Vagina (tissue), 2 donors: ENCODE measurements around the gene CPAMD8. TPM values are rescaled to one million over a fixed set of nuclear protein-coding genes. Genes with fewer than 3 reads are reported as not detected.
"Not testable (repeated sequence)": the region's sequence is repeated elsewhere in the genome, so short reads cannot be mapped to it uniquely, and the experiment has no call there.

Experiments used
- DNase-seq, 2 donors: peaks; one replicate each; pipeline ENCODE4 v3.0.0-alpha.2; 2017; ENCODE audit errors: extremely low spot score in 2 of 2
- H3K27ac ChIP-seq: fragments of 200-600 bp; sonication (generic); one replicate; pipeline ENCODE4 v1.5.1; 2019
- H3K27me3 ChIP-seq: fragments of 200-600 bp; sonication (generic); one replicate; pipeline ENCODE4 v1.5.1; 2019
- H3K36me3 ChIP-seq, 2 donors: fragments of 200-600 bp; sonication (generic); one replicate each; pipeline ENCODE4 v1.5.1; 2017 to 2019
- H3K4me1 ChIP-seq: fragments of 200-600 bp; sonication (generic); one replicate; pipeline ENCODE4 v1.5.1; 2019
- H3K4me3 ChIP-seq, 2 donors: fragments of 200-600 bp; sonication (generic); 1 replicate in 1 of 2; 2 replicates in 1 of 2; pipeline ENCODE4 v1.5.1; 2016 to 2019
- H3K9me3 ChIP-seq: fragments of 200-600 bp; sonication (generic); one replicate; pipeline ENCODE4 v1.5.1; 2019
- CTCF ChIP-seq, 3 experiments: fragments of 450-650 bp in 2 of 3; fragments of 200-600 bp in 1 of 3; sonication (generic) in 1 of 3; IDR thresholded peaks; one replicate each; pipeline ENCODE4 v1.5.1; 2017 to 2019; ENCODE audit warnings: antibody characterized with exemption in 3 of 3, mild to moderate bottlenecking in 2 of 3, moderate library complexity in 2 of 3
- POLR2A ChIP-seq, 2 donors: fragments of 450-650 bp; IDR thresholded peaks; one replicate each; pipeline ENCODE4 v1.6.1; 2017; ENCODE audit warnings: antibody characterized with exemption in 2 of 2, mild to moderate bottlenecking in 2 of 2, moderate library complexity in 2 of 2
- POLR2AphosphoS5 ChIP-seq, 2 donors: sonication (generic); formaldehyde crosslinking; IDR thresholded peaks; one replicate each; pipeline ENCODE4 v1.9.0; 2017; ENCODE audit warnings: antibody characterized with exemption in 2 of 2, mild to moderate bottlenecking in 2 of 2, low read depth in 1 of 2; ENCODE audit not compliant: insufficient read depth in 1 of 2
- intact Hi-C: fragments of 100-400 bp; cut with DNase I; formaldehyde crosslinking; loops from one replicate; pipeline ENCODE4 v1.15.1; 2023
- total RNA-seq: library from RNA; depleted of rRNA; stranded (reverse); fragments of >200 nt; gene quantifications from one replicate; pipeline ENCODE4 v1.2.3, GENCODE V29; 2016

The CPAMD8 gene
- total RNA-seq, 1 donor from 2014 or later = 16.0 TPM

- no peak overlapping the region for H3K27ac ChIP-seq
- no peaks in the 10 kb centered on the region for H3K9me3 ChIP-seq
- no peak for TF ChIP-seq POLR2A (IDR thresholded peaks at IDR 0.05)
- TF ChIP-seq POLR2AphosphoS5 (IDR thresholded peaks at IDR 0.05; ENCODE audit: insufficient read depth in 1 of 2, low read depth in 1 of 2) = no peak
- TF ChIP-seq CTCF (IDR thresholded peaks at IDR 0.05) = no peak
- H3K36me3 ChIP-seq = no peaks in the 10 kb centered on the region
- no peaks in the 10 kb centered on the region for H3K27me3 ChIP-seq
- DNase-seq = no peak
- intact Hi-C loops = no loop called here
- H3K4me1 ChIP-seq = no peaks in the 10 kb centered on the region
- H3K4me3 ChIP-seq = no peak overlapping the region
These were observed 37.9 kb downstream of the CPAMD8 start for GRCh38 chr19:16988661-16989060.

GRCh38 chr19:16985403-16985802, 41.2 kb downstream of the CPAMD8 start:
- no peaks in the 10 kb centered on the region for H3K9me3 ChIP-seq
- H3K4me1 ChIP-seq = no peaks in the 10 kb centered on the region
- intact Hi-C loops = no loop called here
- TF ChIP-seq CTCF (IDR thresholded peaks at IDR 0.05) = no peak
- TF ChIP-seq POLR2A (IDR thresholded peaks at IDR 0.05) = no peak
- TF ChIP-seq POLR2AphosphoS5 (IDR thresholded peaks at IDR 0.05; ENCODE audit: insufficient read depth in 1 of 2, low read depth in 1 of 2) = no peak
- no peak overlapping the region for H3K27ac ChIP-seq
- no peak overlapping the region for H3K4me3 ChIP-seq
- no peaks in the 10 kb centered on the region for H3K36me3 ChIP-seq
- no peaks in the 10 kb centered on the region for H3K27me3 ChIP-seq
- DNase-seq = no peak

GRCh38 chr19:16982586-16982985, 44.0 kb downstream of the CPAMD8 start:
- H3K27ac ChIP-seq, H3K36me3 ChIP-seq, intact Hi-C loops, H3K27me3 ChIP-seq, H3K4me3 ChIP-seq, H3K4me1 ChIP-seq, H3K9me3 ChIP-seq, DNase-seq: not testable (repeated sequence)

GRCh38 chr19:16978839-16979802, 47.5 kb downstream of the CPAMD8 start:
- DNase-seq = no peak
- no peaks in the 10 kb centered on the region for H3K9me3 ChIP-seq

GRCh38 chr19:16978156-16978555, 48.5 kb downstream of the CPAMD8 start:
- Histone ChIP-seq H3K4me1 (no peaks in the 10 kb centered on the region), H3K9me3 (no peaks in the 10 kb centered on the region), H3K4me3 (no peak overlapping the region), H3K36me3 (no peaks in the 10 kb centered on the region), H3K27ac (no peak overlapping the region), H3K27me3 (no peaks in the 10 kb centered on the region)
- intact Hi-C loops = no loop called here
- DNase-seq = no peak
- TF ChIP-seq POLR2A (IDR thresholded peaks at IDR 0.05) (no peak), POLR2AphosphoS5 (IDR thresholded peaks at IDR 0.05; ENCODE audit: insufficient read depth in 1 of 2, low read depth in 1 of 2) (no peak), CTCF (IDR thresholded peaks at IDR 0.05) (no peak)

More at GRCh38 chr19:16978839-16979802, 47.5 kb downstream of the CPAMD8 start:
- H3K27me3 ChIP-seq = no peaks in the 10 kb centered on the region
- no peaks in the 10 kb centered on the region for H3K4me1 ChIP-seq
- no peaks in the 10 kb centered on the region for H3K36me3 ChIP-seq
- no peak overlapping the region for H3K27ac ChIP-seq
- H3K4me3 ChIP-seq = no peak overlapping the region
- no peak for TF ChIP-seq POLR2A (IDR thresholded peaks at IDR 0.05)
- no peak for TF ChIP-seq CTCF (IDR thresholded peaks at IDR 0.05)
- TF ChIP-seq POLR2AphosphoS5 (IDR thresholded peaks at IDR 0.05; ENCODE audit: insufficient read depth in 1 of 2, low read depth in 1 of 2) = no peak
- intact Hi-C loops = no loop called here
